Right lobe of liver (tissue), 6 donors: Measurements from ENCODE around the gene FTO. TPM values are rescaled to one million over a fixed set of nuclear protein-coding genes. Genes with fewer than 3 reads are reported as not detected.

Experiments
- ATAC-seq, 4 donors: fragments of 200-7000 bp; cut with Tn5 transposase; one replicate each; pipeline ENCODE4 v1.9.1; 2020; ENCODE audit warnings: mild to moderate bottlenecking in 4 of 4, moderate library complexity in 4 of 4
- DNase-seq, 3 donors: peaks; one replicate each; pipeline ENCODE4 v3.0.0-alpha.2; 2020
- H3K27ac ChIP-seq, 3 donors: fragments of 200-600 bp; one replicate each; pipeline ENCODE4 v1.8.0; 2022
- H3K27me3 ChIP-seq, 2 donors: fragments of 200-600 bp; one replicate each; pipeline ENCODE4 v1.8.0; 2022
- H3K36me3 ChIP-seq, 4 donors: fragments of 200-600 bp; sonication (generic) in 1 of 4; one replicate each; pipeline versions ENCODE4 v1.5.1 to v1.8.0; 2017 to 2022; ENCODE audit warnings: control low read depth in 1 of 4
- H3K4me1 ChIP-seq, 4 donors: fragments of 200-600 bp; sonication (generic) in 1 of 4; one replicate each; pipeline versions ENCODE4 v1.5.1 to v1.8.0; 2017 to 2022; ENCODE audit warnings: control low read depth in 1 of 4
- H3K4me3 ChIP-seq, 3 donors: fragments of 200-600 bp; one replicate each; pipeline ENCODE4 v1.8.0; 2022
- H3K9me3 ChIP-seq, 4 donors: fragments of 200-600 bp; sonication (generic) in 1 of 4; one replicate each; pipeline versions ENCODE4 v1.5.1 to v1.8.0; 2017 to 2022; ENCODE audit warnings: control low read depth in 1 of 4
- CTCF ChIP-seq, 4 donors: fragments of 200-600 bp in 3 of 4; fragments of 450-650 bp in 1 of 4; IDR thresholded peaks; one replicate each; pipeline versions ENCODE4 v1.5.1 to v1.8.0; 2016 to 2022; ENCODE audit warnings: antibody characterized with exemption in 4 of 4, mild to moderate bottlenecking in 2 of 4
- POLR2A ChIP-seq: fragments of 450-650 bp; IDR thresholded peaks from one replicate; pipeline ENCODE4 v1.6.1; 2017; ENCODE audit warnings: antibody characterized with exemption, mild to moderate bottlenecking
- WGBS: methylation state at CpG from one replicate; pipeline ENCODE4 v1.1.6; 2018; ENCODE audit warnings: low coverage, low lambda C conversion rate; ENCODE audit not compliant: insufficient coverage; ENCODE audit errors: missing lambda C conversion rate; 5-methylcytosine and 5-hydroxymethylcytosine counted together
- intact Hi-C, 2 donors: fragments of 100-400 bp; cut with DNase I; formaldehyde crosslinking; loops; one replicate each; pipeline versions ENCODE4 v1.11.2 to v1.14.1; 2022
- total RNA-seq, 6 experiments: library from RNA; depleted of rRNA in 2 of 6; stranded (reverse); fragments of >200 nt in 2 of 6; fragmentation: NEBNext Ultra II Directional in 3 of 6; extraction: Animal tissue kit (Norgen Biotek cat#: 25700) in 3 of 6; gene quantifications; one replicate each; pipeline versions ENCODE4 v1.1.0 to v1.2.4, GENCODE V29; 2016 to 2023
- donor health status: DM: no; HTN: yes; CAD: no.
- donor health status: DM: no; HTN: no; CAD: no.
- donor health status: DM: no; HTN: no; CAD: no.
- donor health status: DM: no; HTN: yes; CAD: no.
- donor health status: DM: no; HTN: yes; CAD: no.

FTO gene
- total RNA-seq, 6 experiments from 2014 or later: 28.9 to 51.6 (median 33.6) TPM

- intact Hi-C loops: no loop called here
- no peak overlapping the region for H3K4me3 ChIP-seq
- no peak for TF ChIP-seq POLR2A
- TF ChIP-seq CTCF (IDR thresholded peaks at IDR 0.05): no peak
- no peak for DNase-seq
- H3K9me3 ChIP-seq: no peaks in the 10 kb centered on the region
- 100% methylated on average over 3 of the region's 7 CpGs for WGBS
- ATAC-seq: no peak
- H3K36me3 ChIP-seq: no peaks in the 10 kb centered on the region
- no peak overlapping the region for H3K27ac ChIP-seq
- H3K27me3 ChIP-seq: no peaks in the 10 kb centered on the region
- H3K4me1 ChIP-seq: no peaks in the 10 kb centered on the region
These were observed 110.8 kb downstream of the FTO start for GRCh38 chr16:53814801-53815200.

GRCh38 chr16:53816211-53816836, 112.4 kb downstream of the FTO start:
- Histone ChIP-seq H3K36me3 (no peaks in the 10 kb centered on the region), H3K27ac (no peak overlapping the region), H3K4me1 (no peaks in the 10 kb centered on the region), H3K27me3 (no peaks in the 10 kb centered on the region), H3K4me3 (no peak overlapping the region), H3K9me3 (no peaks in the 10 kb centered on the region)
- intact Hi-C loops: no loop called here
- no peak for DNase-seq
- ATAC-seq: no peak
- no peak for TF ChIP-seq POLR2A
- 92% methylated on average over 5 of the region's 5 CpGs for WGBS

- DNase-seq: no peak
- no peaks in the 10 kb centered on the region for H3K27me3 ChIP-seq
- no peaks in the 10 kb centered on the region for H3K36me3 ChIP-seq
- TF ChIP-seq POLR2A (no peak), CTCF (IDR thresholded peaks at IDR 0.05) (no peak)
- H3K4me3 ChIP-seq: no peak overlapping the region
- no peaks in the 10 kb centered on the region for H3K9me3 ChIP-seq
- WGBS: 80% methylated on average over 1 of the region's 5 CpGs
- ATAC-seq: no peak
- no peaks in the 10 kb centered on the region for H3K4me1 ChIP-seq
- no peak overlapping the region for H3K27ac ChIP-seq
- intact Hi-C loops: no loop called here
These were observed 113.3 kb downstream of the FTO start for GRCh38 chr16:53817117-53817755.

- intact Hi-C loops: no loop called here
- ATAC-seq: no peak
These were observed 114.0 kb downstream of the FTO start for GRCh38 chr16:53817812-53818550.

More at GRCh38 chr16:53817812-53818550, 114.0 kb downstream of the FTO start:
- no peak for DNase-seq
- H3K4me3 ChIP-seq: no peak overlapping the region
- no peaks in the 10 kb centered on the region for H3K36me3 ChIP-seq
- 77% methylated on average over 1 of the region's 1 CpG for WGBS
- no peaks in the 10 kb centered on the region for H3K4me1 ChIP-seq
- no peaks in the 10 kb centered on the region for H3K27me3 ChIP-seq
- TF ChIP-seq POLR2A (no peak), CTCF (IDR thresholded peaks at IDR 0.05) (no peak)
- no peaks in the 10 kb centered on the region for H3K9me3 ChIP-seq
- no peak overlapping the region for H3K27ac ChIP-seq
